Endodermal cell (in vitro differentiated cells): ENCODE results near the gene TSNAX. TPM values are rescaled to one million over a fixed set of nuclear protein-coding genes. Genes with fewer than 3 reads are reported as not detected.

Experiments used
- DNase-seq: peaks from one replicate; pipeline ENCODE4 v3.0.0-alpha.2; 2017
- H3K27ac ChIP-seq: 2 replicates; pipeline ENCODE4 v1.5.1; 2013; ENCODE audit warnings: mild to moderate bottlenecking, low read depth, low read length, moderate library complexity
- H3K27me3 ChIP-seq: 2 replicates; pipeline ENCODE4 v1.6.1; 2013; ENCODE audit warnings: mild to moderate bottlenecking, low read length, moderate library complexity; ENCODE audit not compliant: insufficient read depth, control insufficient read depth, poor library complexity, severe bottlenecking
- H3K36me3 ChIP-seq: 2 replicates; pipeline ENCODE4 v1.7.0; 2013; ENCODE audit warnings: mild to moderate bottlenecking, low read length, moderate library complexity; ENCODE audit not compliant: control insufficient read depth, insufficient read depth
- H3K4me1 ChIP-seq: one replicate; pipeline ENCODE4 v1.7.0; 2013; ENCODE audit warnings: low read length; ENCODE audit not compliant: control insufficient read depth, insufficient read depth
- H3K4me3 ChIP-seq: 2 replicates; pipeline ENCODE4 v1.5.1; 2013; ENCODE audit warnings: mild to moderate bottlenecking, low read length, moderate library complexity
- H3K9ac ChIP-seq: 2 replicates; pipeline ENCODE4 v1.6.1; 2013; ENCODE audit warnings: mild to moderate bottlenecking, low read length, moderate library complexity; ENCODE audit not compliant: poor library complexity, severe bottlenecking; ENCODE audit errors: extremely low read depth
- H3K9me3 ChIP-seq: 2 replicates; pipeline ENCODE4 v1.6.1; 2013; ENCODE audit warnings: mild to moderate bottlenecking, low read length, moderate library complexity; ENCODE audit not compliant: control insufficient read depth
- H3K27ac Mint-ChIP-seq: 2 replicates; pipeline ENCODE4 v1.8.0; 2020; ENCODE audit warnings: mixed read lengths
- H3K27me3 Mint-ChIP-seq: 2 replicates; pipeline ENCODE4 v1.8.0; 2021; ENCODE audit warnings: mild to moderate bottlenecking, mixed read lengths; ENCODE audit not compliant: insufficient read depth
- H3K36me3 Mint-ChIP-seq: 2 replicates; pipeline ENCODE4 v1.8.0; 2020; ENCODE audit warnings: low read depth, mixed read lengths
- H3K4me1 Mint-ChIP-seq: 2 replicates; pipeline ENCODE4 v1.8.0; 2020; ENCODE audit warnings: mixed read lengths
- H3K4me3 Mint-ChIP-seq: 2 replicates; pipeline ENCODE4 v1.8.0; 2020; ENCODE audit warnings: mild to moderate bottlenecking, moderate library complexity, mixed read lengths
- H3K9me3 Mint-ChIP-seq: 2 replicates; pipeline ENCODE4 v1.8.0; 2020; ENCODE audit warnings: mild to moderate bottlenecking, mixed read lengths
- CTCF ChIP-seq: fragments of 200-600 bp; sonication (generic); conservative IDR thresholded peaks from 2 replicates; pipeline ENCODE4 v1.5.0; 2021; ENCODE audit warnings: antibody characterized with exemption, mild to moderate bottlenecking
- WGBS, 2 experiments: methylation state at CpG; one replicate each; pipeline versions ENCODE4 v1.1.5 to v1.1.7; 2013; ENCODE audit warnings: missing lambda C conversion rate in 2 of 2, mixed read lengths in 1 of 2; ENCODE audit not compliant: insufficient coverage in 1 of 2, insufficient read length in 1 of 2; 5-methylcytosine and 5-hydroxymethylcytosine counted together
- total RNA-seq, 2 donors: library from RNA; stranded (reverse); fragmentation: NEBNext Ultra II Directional in 1 of 2; extraction: Animal tissue kit (Norgen Biotek cat#: 25700) in 1 of 2; gene quantifications; 2 replicates in 1 of 2; 3 replicates in 1 of 2; pipeline ENCODE4 v1.2.1, GENCODE V29; 2021

Gene TSNAX
- total RNA-seq, 2 donors from 2014 or later: 38.3 to 45.6 TPM

GRCh38 chr1:231522931-231523642, 5.4 kb upstream of the TSNAX start:
- Histone ChIP-seq H3K27me3 (peaks cover 48% of the 10 kb centered on the region), H3K9me3 (no peaks in the 10 kb centered on the region), H3K27ac (no peak overlapping the region), H3K9ac (no peak overlapping the region), H3K4me1 (no peaks in the 10 kb centered on the region), H3K4me3 (no peak overlapping the region), H3K36me3 (no peaks in the 10 kb centered on the region)
- H3K4me1 Mint-ChIP-seq: peaks cover 5% of the 10 kb centered on the region
- DNase-seq: no peak
- peaks cover 7% of the 10 kb centered on the region for H3K27me3 Mint-ChIP-seq
- no peaks in the 10 kb centered on the region for H3K36me3 Mint-ChIP-seq
- WGBS, 2 experiments: 92 to 93% methylated on average over 1 to 2 of the region's 2 CpGs
- no peak for TF ChIP-seq CTCF
- H3K27ac Mint-ChIP-seq: no peak overlapping the region
- no peaks in the 10 kb centered on the region for H3K9me3 Mint-ChIP-seq
- no peak overlapping the region for H3K4me3 Mint-ChIP-seq

DNA sequence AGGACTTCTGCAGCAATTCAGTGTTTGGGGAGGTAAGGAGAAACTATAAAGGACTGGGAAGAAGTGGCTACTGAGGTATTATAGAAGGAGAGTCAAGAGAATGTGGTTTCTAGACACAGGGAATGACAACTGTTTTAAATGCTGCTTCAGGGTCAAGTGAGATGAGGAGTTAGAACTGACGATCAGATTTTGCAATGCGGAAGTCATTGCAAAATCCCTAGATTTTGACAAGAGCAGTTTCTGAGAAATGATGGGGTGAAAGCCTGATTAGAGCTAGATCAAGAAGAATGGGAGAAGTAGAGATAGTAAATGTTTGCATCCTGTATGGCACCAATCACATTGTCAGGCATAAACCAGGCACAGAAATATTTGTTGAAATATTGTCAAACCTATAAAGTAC, 4.7 kb upstream of the TSNAX start:
- Mint-ChIP-seq H3K4me3 (no peak overlapping the region), H3K27me3 (peaks cover 5% of the 10 kb centered on the region), H3K36me3 (no peaks in the 10 kb centered on the region), H3K4me1 (peaks cover 5% of the 10 kb centered on the region), H3K9me3 (no peaks in the 10 kb centered on the region), H3K27ac (no peak overlapping the region)
- 93 to 100% methylated on average over 2 of the region's 2 CpGs for WGBS, 2 experiments
- TF ChIP-seq CTCF: no peak
- Histone ChIP-seq H3K36me3 (no peaks in the 10 kb centered on the region), H3K4me3 (no peak overlapping the region), H3K9me3 (no peaks in the 10 kb centered on the region), H3K4me1 (no peaks in the 10 kb centered on the region), H3K9ac (no peak overlapping the region), H3K27ac (no peak overlapping the region), H3K27me3 (peaks cover 41% of the 10 kb centered on the region)
- no peak for DNase-seq

DNA sequence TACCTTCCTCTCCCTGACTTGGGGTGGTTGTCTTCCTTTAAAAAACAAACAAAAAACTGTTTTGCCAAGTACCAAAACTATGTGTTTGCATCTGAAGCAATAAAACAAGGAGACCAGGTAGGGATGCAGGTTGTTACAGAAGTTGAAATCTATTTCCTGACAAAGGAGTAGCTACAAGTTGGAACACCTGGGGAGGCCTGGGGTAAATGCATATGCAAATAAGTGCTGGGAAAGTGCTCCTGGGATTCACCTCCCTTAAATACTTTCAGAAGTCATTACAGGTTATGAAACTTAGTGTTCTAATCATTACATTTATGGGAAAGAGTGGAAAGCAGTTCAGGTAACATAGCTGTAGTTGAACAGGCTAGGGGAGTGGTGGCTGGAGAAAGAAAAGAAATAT, 1.9 kb upstream of the TSNAX start:
- TF ChIP-seq CTCF: no peak
- no peak overlapping the region for H3K9ac ChIP-seq
- H3K27ac ChIP-seq: no peak overlapping the region
- Mint-ChIP-seq H3K36me3 (peaks cover 12% of the 10 kb centered on the region), H3K9me3 (no peaks in the 10 kb centered on the region), H3K4me1 (peaks cover 12% of the 10 kb centered on the region), H3K27me3 (peaks cover 5% of the 10 kb centered on the region), H3K27ac (no peak overlapping the region), H3K4me3 (no peak overlapping the region)
- H3K4me1 ChIP-seq: no peaks in the 10 kb centered on the region
- no peaks in the 10 kb centered on the region for H3K9me3 ChIP-seq
- no peak for DNase-seq
- no peaks in the 10 kb centered on the region for H3K36me3 ChIP-seq
- no peak overlapping the region for H3K4me3 ChIP-seq
- peaks cover 19% of the 10 kb centered on the region for H3K27me3 ChIP-seq
